Bronchial epithelial cell (primary cell): ENCODE measurements around the gene TGFBR2. TPM values are rescaled to one million over a fixed set of nuclear protein-coding genes. Genes with fewer than 3 reads are reported as not detected.
A peak's percentile ranks its signal among the peaks of the same experiment; 100 is the strongest.

Experiments used
- DNase-seq: peaks from one replicate; pipeline ENCODE4 v3.0.0-alpha.2; 2010; ENCODE audit warnings: low read depth
- FAIRE-seq: peaks from 2 replicates; lab custom pipeline; 2011; peaks lifted over from hg19 to GRCh38; lab: Jason Lieb, UNC
- H3K27me3 ChIP-seq: 2 replicates; pipeline ENCODE4 v1.5.1; 2011; ENCODE audit warnings: low read length; ENCODE audit not compliant: control insufficient read depth, insufficient read depth
- H3K36me3 ChIP-seq: 2 replicates; pipeline ENCODE4 v1.5.1; 2011; ENCODE audit warnings: low read length; ENCODE audit not compliant: control insufficient read depth, insufficient read depth
- H3K4me3 ChIP-seq: 2 replicates; pipeline ENCODE4 v1.5.1; 2011; ENCODE audit warnings: mild to moderate bottlenecking, low read depth, low read length, control low read depth
- total RNA-seq: library from RNA; depleted of rRNA; stranded (reverse); fragments of >200 nt; gene quantifications from 2 replicates; pipeline ENCODE4 v1.2.1, GENCODE V29; 2014
- TF ChIP-seq, protein P1 (sequence below): IDR thresholded peaks from 2 replicates; pipeline ENCODE4 v1.5.1; 2011; ENCODE audit warnings: mild to moderate bottlenecking, moderate library complexity, low read length, control low read depth, inconsistent platforms; ENCODE audit not compliant: insufficient read depth, severe bottlenecking

Gene TGFBR2
- total RNA-seq, 1 donor from 2014 or later = 25.5 TPM

DNA sequence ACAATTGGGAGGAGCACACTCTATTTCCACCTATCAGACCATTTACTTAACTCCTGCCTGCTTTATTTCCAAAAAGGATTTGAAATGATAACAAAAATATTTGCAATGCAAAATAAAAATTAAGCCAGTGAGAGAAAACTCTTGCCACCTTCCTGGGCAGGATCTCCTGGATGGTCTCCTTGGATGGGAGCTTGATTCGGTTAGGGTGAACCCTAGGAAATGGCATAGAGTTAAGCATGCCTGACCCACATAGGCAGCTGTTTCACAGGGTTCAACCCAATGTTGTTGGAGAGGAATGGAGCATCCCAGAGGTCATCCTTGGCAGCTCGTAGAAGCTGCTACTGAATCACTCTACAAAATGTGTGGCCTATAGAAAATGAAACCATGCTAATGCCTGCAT, 83.8 kb downstream of the TGFBR2 start:
- H3K27me3 ChIP-seq = no peaks in the 10 kb centered on the region
- TF ChIP-seq, protein P1, sequence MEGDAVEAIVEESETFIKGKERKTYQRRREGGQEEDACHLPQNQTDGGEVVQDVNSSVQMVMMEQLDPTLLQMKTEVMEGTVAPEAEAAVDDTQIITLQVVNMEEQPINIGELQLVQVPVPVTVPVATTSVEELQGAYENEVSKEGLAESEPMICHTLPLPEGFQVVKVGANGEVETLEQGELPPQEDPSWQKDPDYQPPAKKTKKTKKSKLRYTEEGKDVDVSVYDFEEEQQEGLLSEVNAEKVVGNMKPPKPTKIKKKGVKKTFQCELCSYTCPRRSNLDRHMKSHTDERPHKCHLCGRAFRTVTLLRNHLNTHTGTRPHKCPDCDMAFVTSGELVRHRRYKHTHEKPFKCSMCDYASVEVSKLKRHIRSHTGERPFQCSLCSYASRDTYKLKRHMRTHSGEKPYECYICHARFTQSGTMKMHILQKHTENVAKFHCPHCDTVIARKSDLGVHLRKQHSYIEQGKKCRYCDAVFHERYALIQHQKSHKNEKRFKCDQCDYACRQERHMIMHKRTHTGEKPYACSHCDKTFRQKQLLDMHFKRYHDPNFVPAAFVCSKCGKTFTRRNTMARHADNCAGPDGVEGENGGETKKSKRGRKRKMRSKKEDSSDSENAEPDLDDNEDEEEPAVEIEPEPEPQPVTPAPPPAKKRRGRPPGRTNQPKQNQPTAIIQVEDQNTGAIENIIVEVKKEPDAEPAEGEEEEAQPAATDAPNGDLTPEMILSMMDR = no peak
- no peak for FAIRE-seq
- no peak overlapping the region for H3K4me3 ChIP-seq
- H3K36me3 ChIP-seq = peaks cover 11% of the 10 kb centered on the region
- DNase-seq = no peak

DNA sequence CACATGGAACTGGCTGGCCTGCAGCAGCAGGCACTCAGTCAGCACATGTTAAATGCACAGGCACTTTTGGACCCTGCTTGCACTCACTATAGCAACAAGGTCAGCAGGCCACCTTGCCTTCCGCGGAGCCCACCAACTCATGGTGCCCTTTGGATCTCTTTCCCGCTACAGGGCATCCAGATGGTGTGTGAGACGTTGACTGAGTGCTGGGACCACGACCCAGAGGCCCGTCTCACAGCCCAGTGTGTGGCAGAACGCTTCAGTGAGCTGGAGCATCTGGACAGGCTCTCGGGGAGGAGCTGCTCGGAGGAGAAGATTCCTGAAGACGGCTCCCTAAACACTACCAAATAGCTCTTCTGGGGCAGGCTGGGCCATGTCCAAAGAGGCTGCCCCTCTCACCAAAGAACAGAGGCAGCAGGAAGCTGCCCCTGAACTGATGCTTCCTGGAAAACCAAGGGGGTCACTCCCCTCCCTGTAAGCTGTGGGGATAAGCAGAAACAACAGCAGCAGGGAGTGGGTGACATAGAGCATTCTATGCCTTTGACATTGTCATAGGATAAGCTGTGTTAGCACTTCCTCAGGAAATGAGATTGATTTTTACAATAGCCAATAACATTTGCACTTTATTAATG, 85.0 kb downstream of the TGFBR2 start:
- FAIRE-seq = no peak
- TF ChIP-seq, protein P1 = no peak
- Histone ChIP-seq H3K36me3 (peaks cover 11% of the 10 kb centered on the region), H3K4me3 (no peak overlapping the region), H3K27me3 (no peaks in the 10 kb centered on the region)
- no peak for DNase-seq

DNA sequence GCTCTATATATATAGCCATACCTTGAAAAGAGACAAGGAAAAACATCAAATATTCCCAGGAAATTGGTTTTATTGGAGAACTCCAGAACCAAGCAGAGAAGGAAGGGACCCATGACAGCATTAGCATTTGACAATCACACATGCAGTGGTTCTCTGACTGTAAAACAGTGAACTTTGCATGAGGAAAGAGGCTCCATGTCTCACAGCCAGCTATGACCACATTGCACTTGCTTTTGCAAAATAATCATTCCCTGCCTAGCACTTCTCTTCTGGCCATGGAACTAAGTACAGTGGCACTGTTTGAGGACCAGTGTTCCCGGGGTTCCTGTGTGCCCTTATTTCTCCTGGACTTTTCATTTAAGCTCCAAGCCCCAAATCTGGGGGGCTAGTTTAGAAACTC, 85.5 kb downstream of the TGFBR2 start:
- DNase-seq (no peak), FAIRE-seq (no peak)
- Histone ChIP-seq H3K36me3 (peaks cover 11% of the 10 kb centered on the region), H3K4me3 (no peak overlapping the region), H3K27me3 (no peaks in the 10 kb centered on the region)
- TF ChIP-seq, protein P1 = no peak

DNA sequence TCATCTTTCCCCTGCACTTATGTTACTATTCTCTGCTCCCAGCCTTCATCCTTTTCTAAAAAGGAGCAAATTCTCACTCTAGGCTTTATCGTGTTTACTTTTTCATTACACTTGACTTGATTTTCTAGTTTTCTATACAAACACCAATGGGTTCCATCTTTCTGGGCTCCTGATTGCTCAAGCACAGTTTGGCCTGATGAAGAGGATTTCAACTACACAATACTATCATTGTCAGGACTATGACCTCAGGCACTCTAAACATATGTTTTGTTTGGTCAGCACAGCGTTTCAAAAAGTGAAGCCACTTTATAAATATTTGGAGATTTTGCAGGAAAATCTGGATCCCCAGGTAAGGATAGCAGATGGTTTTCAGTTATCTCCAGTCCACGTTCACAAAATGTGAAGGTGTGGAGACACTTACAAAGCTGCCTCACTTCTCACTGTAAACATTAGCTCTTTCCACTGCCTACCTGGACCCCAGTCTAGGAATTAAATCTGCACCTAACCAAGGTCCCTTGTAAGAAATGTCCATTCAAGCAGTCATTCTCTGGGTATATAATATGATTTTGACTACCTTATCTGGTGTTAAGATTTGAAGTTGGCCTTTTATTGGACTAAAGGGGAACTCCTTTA, 86.2 kb downstream of the TGFBR2 start:
- TF ChIP-seq, protein P1 = no peak
- FAIRE-seq (no peak), DNase-seq (no peak)
- H3K4me3 ChIP-seq = no peak overlapping the region
- no peaks in the 10 kb centered on the region for H3K27me3 ChIP-seq
- peaks cover 11% of the 10 kb centered on the region for H3K36me3 ChIP-seq

DNA sequence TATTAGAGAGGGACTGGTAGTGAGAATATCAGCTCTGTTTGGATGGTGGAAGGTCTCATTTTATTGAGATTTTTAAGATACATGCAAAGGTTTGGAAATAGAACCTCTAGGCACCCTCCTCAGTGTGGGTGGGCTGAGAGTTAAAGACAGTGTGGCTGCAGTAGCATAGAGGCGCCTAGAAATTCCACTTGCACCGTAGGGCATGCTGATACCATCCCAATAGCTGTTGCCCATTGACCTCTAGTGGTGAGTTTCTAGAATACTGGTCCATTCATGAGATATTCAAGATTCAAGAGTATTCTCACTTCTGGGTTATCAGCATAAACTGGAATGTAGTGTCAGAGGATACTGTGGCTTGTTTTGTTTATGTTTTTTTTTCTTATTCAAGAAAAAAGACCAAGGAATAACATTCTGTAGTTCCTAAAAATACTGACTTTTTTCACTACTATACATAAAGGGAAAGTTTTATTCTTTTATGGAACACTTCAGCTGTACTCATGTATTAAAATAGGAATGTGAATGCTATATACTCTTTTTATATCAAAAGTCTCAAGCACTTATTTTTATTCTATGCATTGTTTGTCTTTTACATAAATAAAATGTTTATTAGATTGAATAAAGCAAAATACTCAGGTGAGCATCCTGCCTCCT, 87.2 kb downstream of the TGFBR2 start:
- no peak overlapping the region for H3K4me3 ChIP-seq
- DNase-seq (peak; percentile 68), FAIRE-seq (no peak)
- H3K27me3 ChIP-seq = no peaks in the 10 kb centered on the region
- peaks cover 11% of the 10 kb centered on the region for H3K36me3 ChIP-seq
- TF ChIP-seq, protein P1 = peak; percentile 61
